ENCODE data around the gene ITM2B. TPM values are rescaled to one million over a fixed set of nuclear protein-coding genes. Genes with fewer than 3 reads are reported as not detected.
A peak's percentile ranks its signal among the peaks of the same experiment; 100 is the strongest.

The ITM2B gene
- total and polyA plus RNA-seq, 2 experiments from 2014 or later, result 139 to 318 TPM

DNA sequence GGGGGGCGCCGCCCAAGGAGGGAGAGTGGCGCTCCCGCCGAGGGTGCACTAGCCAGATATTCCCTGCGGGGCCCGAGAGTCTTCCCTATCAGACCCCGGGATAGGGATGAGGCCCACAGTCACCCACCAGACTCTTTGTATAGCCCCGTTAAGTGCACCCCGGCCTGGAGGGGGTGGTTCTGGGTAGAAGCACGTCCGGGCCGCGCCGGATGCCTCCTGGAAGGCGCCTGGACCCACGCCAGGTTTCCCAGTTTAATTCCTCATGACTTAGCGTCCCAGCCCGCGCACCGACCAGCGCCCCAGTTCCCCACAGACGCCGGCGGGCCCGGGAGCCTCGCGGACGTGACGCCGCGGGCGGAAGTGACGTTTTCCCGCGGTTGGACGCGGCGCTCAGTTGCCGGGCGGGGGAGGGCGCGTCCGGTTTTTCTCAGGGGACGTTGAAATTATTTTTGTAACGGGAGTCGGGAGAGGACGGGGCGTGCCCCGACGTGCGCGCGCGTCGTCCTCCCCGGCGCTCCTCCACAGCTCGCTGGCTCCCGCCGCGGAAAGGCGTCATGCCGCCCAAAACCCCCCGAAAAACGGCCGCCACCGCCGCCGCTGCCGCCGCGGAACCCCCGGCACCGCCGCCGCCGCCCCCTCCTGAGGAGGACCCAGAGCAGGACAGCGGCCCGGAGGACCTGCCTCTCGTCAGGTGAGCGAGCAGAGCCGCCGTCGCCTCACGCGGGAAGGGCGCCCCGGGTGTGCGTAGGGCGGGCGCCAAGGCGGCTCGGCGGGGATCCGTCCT is 70.5 kb downstream of the ITM2B start, which contains the start of gene RB1:
TSS of gene RB1 (plus strand) at position 393 of the 784 bp plus-strand sequence. CDS start at position 555, 162 bp downstream.
- H3K4me3 ChIP-seq, result peak within 1 kb of the TSS; percentile 95
- peaks cover 21% of the 10 kb centered on the region for H3K79me2 ChIP-seq (replicated peaks; ENCODE audit: insufficient read depth)
- TF ChIP-seq POLR2AphosphoS5 (IDR thresholded peaks at IDR 0.05; ENCODE audit: low read depth) (peak; percentile 84), CREB1 (CRISPR knock-in tag; IDR thresholded peaks at IDR 0.05; ENCODE audit: low read depth) (peak; percentile 94)
- TF ChIP-seq, protein P1, sequence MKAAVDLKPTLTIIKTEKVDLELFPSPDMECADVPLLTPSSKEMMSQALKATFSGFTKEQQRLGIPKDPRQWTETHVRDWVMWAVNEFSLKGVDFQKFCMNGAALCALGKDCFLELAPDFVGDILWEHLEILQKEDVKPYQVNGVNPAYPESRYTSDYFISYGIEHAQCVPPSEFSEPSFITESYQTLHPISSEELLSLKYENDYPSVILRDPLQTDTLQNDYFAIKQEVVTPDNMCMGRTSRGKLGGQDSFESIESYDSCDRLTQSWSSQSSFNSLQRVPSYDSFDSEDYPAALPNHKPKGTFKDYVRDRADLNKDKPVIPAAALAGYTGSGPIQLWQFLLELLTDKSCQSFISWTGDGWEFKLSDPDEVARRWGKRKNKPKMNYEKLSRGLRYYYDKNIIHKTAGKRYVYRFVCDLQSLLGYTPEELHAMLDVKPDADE (IDR thresholded peaks at IDR 0.05), result peak; percentile 66; the same call in 1 of the 2 replicates
- TF ChIP-seq, protein P2, sequence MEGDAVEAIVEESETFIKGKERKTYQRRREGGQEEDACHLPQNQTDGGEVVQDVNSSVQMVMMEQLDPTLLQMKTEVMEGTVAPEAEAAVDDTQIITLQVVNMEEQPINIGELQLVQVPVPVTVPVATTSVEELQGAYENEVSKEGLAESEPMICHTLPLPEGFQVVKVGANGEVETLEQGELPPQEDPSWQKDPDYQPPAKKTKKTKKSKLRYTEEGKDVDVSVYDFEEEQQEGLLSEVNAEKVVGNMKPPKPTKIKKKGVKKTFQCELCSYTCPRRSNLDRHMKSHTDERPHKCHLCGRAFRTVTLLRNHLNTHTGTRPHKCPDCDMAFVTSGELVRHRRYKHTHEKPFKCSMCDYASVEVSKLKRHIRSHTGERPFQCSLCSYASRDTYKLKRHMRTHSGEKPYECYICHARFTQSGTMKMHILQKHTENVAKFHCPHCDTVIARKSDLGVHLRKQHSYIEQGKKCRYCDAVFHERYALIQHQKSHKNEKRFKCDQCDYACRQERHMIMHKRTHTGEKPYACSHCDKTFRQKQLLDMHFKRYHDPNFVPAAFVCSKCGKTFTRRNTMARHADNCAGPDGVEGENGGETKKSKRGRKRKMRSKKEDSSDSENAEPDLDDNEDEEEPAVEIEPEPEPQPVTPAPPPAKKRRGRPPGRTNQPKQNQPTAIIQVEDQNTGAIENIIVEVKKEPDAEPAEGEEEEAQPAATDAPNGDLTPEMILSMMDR (conservative IDR thresholded peaks at IDR 0.05; ENCODE audit: low read depth in 2 of 2), result no peak
- ATAC-seq (peak; percentile 86), DNase-seq (ENCODE audit: low spot score) (peak; percentile 87)
- H3K27ac ChIP-seq (ENCODE audit: low read depth), result peak within 1 kb of the TSS; percentile 97
- peak within 1 kb of the TSS; percentile 97 for H3K4me2 ChIP-seq
- H3K4me1 ChIP-seq (ENCODE audit: insufficient read depth), result no peaks in the 10 kb centered on the region
- no peaks in the 10 kb centered on the region for H3K27me3 ChIP-seq (ENCODE audit: insufficient read depth)
- no peaks in the 10 kb centered on the region for H3F3A ChIP-seq (replicated peaks; ENCODE audit: low read depth)
- Mint-ChIP-seq H3K27ac (peak within 1 kb of the TSS; percentile 93), H3K36me3 (ENCODE audit: low read depth) (no peaks in the 10 kb centered on the region; the same call in 2 of the 3 replicates), H3K9me3 (no peaks in the 10 kb centered on the region), H3K4me1 (peaks cover 10% of the 10 kb centered on the region; the same call in 2 of the 3 replicates), H3K4me3 (peak within 1 kb of the TSS; percentile 91), H3K27me3 (ENCODE audit: insufficient read depth, low read depth, poor library complexity) (peaks cover 7% of the 10 kb centered on the region)
- H3K36me3 ChIP-seq (ENCODE audit: insufficient read depth), result no peaks in the 10 kb centered on the region
- H3K9me2 ChIP-seq (ENCODE audit: insufficient read depth), result no peaks in the 10 kb centered on the region
- no peaks in the 10 kb centered on the region; the same call in 1 of the 2 replicates for H4K20me1 ChIP-seq (replicated peaks; ENCODE audit: insufficient read depth)
- H2AFZ ChIP-seq, result peak within 1 kb of the TSS; percentile 97

DNA sequence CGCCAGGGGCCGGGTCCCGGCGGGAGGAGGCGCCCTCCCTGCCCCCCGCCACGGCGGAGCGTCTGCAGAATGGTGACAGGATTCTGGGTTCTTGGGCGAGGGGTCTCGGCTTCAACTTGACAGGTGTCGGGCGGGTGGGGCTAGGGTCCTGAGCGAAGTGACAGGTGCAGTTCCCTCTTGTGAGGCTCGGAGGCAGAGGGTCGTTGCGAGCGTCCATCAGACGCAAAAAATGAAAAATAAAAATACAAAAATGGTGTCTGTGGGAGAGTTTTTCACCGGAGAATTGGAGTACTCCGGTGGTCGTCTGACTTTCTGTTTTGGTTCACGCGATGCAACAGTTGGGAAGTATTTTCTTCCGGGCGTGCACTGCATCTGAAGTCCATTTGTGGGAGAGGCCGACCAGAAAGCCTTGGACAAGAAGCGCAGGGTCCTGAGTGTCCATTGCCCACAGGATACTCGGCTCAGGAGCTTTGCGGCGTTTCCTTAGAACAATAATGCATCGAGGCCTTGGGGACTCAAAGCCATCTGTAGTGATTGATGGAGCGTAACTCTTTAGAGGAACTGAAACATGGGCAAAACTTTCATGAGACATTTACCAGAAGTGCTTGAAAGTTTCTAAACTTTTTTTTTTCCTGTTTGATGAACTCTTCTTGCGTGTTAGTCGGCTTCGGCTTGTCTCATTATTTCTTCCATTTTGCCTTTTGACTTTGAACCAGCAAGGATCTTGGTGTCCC is 71.3 kb downstream of the ITM2B start:
- H3K4me2 ChIP-seq, result peak overlapping the region; percentile 97
- Mint-ChIP-seq H3K27ac (peak overlapping the region; percentile 56; the same call in 1 of the 2 replicates), H3K36me3 (ENCODE audit: low read depth) (no peaks in the 10 kb centered on the region; the same call in 2 of the 3 replicates), H3K4me1 (peaks cover 10% of the 10 kb centered on the region; the same call in 2 of the 3 replicates), H3K4me3 (peak overlapping the region; percentile 91), H3K9me3 (no peaks in the 10 kb centered on the region), H3K27me3 (ENCODE audit: insufficient read depth, low read depth, poor library complexity) (peaks cover 7% of the 10 kb centered on the region)
- H3K27me3 ChIP-seq (ENCODE audit: insufficient read depth), result no peaks in the 10 kb centered on the region
- no peak overlapping the region for H3K27ac ChIP-seq (ENCODE audit: low read depth)
- H3K9me2 ChIP-seq (ENCODE audit: insufficient read depth), result no peaks in the 10 kb centered on the region
- no peak for ATAC-seq
- peaks cover 21% of the 10 kb centered on the region for H3K79me2 ChIP-seq (replicated peaks; ENCODE audit: insufficient read depth)
- H3K4me3 ChIP-seq, result peak overlapping the region; percentile 95
- H3K36me3 ChIP-seq (ENCODE audit: insufficient read depth), result no peaks in the 10 kb centered on the region
- H3K4me1 ChIP-seq (ENCODE audit: insufficient read depth), result no peaks in the 10 kb centered on the region
- DNase-seq (ENCODE audit: low spot score), result no peak
- H4K20me1 ChIP-seq (replicated peaks; ENCODE audit: insufficient read depth), result no peaks in the 10 kb centered on the region; the same call in 1 of the 2 replicates
- no peaks in the 10 kb centered on the region for H3F3A ChIP-seq (replicated peaks; ENCODE audit: low read depth)
- peak overlapping the region; percentile 97 for H2AFZ ChIP-seq
- no peak for TF ChIP-seq POLR2AphosphoS5 (IDR thresholded peaks at IDR 0.05; ENCODE audit: low read depth)
- TF ChIP-seq, protein P3, sequence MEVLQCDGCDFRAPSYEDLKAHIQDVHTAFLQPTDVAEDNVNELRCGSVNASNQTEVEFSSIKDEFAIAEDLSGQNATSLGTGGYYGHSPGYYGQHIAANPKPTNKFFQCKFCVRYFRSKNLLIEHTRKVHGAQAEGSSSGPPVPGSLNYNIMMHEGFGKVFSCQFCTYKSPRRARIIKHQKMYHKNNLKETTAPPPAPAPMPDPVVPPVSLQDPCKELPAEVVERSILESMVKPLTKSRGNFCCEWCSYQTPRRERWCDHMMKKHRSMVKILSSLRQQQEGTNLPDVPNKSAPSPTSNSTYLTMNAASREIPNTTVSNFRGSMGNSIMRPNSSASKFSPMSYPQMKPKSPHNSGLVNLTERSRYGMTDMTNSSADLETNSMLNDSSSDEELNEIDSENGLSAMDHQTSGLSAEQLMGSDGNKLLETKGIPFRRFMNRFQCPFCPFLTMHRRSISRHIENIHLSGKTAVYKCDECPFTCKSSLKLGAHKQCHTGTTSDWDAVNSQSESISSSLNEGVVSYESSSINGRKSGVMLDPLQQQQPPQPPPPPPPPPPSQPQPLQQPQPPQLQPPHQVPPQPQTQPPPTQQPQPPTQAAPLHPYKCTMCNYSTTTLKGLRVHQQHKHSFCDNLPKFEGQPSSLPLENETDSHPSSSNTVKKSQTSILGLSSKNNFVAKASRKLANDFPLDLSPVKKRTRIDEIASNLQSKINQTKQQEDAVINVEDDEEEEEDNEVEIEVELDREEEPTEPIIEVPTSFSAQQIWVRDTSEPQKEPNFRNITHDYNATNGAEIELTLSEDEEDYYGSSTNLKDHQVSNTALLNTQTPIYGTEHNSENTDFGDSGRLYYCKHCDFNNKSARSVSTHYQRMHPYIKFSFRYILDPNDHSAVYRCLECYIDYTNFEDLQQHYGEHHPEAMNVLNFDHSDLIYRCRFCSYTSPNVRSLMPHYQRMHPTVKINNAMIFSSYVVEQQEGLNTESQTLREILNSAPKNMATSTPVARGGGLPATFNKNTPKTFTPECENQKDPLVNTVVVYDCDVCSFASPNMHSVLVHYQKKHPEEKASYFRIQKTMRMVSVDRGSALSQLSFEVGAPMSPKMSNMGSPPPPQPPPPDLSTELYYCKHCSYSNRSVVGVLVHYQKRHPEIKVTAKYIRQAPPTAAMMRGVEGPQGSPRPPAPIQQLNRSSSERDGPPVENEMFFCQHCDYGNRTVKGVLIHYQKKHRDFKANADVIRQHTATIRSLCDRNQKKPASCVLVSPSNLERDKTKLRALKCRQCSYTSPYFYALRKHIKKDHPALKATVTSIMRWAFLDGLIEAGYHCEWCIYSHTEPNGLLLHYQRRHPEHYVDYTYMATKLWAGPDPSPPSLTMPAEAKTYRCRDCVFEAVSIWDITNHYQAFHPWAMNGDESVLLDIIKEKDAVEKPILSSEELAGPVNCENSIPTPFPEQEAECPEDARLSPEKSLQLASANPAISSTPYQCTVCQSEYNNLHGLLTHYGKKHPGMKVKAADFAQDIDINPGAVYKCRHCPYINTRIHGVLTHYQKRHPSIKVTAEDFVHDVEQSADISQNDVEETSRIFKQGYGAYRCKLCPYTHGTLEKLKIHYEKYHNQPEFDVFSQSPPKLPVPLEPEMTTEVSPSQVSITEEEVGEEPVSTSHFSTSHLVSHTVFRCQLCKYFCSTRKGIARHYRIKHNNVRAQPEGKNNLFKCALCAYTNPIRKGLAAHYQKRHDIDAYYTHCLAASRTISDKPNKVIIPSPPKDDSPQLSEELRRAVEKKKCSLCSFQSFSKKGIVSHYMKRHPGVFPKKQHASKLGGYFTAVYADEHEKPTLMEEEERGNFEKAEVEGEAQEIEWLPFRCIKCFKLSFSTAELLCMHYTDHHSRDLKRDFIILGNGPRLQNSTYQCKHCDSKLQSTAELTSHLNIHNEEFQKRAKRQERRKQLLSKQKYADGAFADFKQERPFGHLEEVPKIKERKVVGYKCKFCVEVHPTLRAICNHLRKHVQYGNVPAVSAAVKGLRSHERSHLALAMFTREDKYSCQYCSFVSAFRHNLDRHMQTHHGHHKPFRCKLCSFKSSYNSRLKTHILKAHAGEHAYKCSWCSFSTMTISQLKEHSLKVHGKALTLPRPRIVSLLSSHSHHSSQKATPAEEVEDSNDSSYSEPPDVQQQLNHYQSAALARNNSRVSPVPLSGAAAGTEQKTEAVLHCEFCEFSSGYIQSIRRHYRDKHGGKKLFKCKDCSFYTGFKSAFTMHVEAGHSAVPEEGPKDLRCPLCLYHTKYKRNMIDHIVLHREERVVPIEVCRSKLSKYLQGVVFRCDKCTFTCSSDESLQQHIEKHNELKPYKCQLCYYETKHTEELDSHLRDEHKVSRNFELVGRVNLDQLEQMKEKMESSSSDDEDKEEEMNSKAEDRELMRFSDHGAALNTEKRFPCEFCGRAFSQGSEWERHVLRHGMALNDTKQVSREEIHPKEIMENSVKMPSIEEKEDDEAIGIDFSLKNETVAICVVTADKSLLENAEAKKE (CRISPR knock-in tag; IDR thresholded peaks at IDR 0.05), result no peak
- TF ChIP-seq, protein P2 (conservative IDR thresholded peaks at IDR 0.05; ENCODE audit: low read depth in 2 of 2), result no peak

All from GM23338 (cell line).